GM21717 (cell line): ENCODE measurements around the gene TNFRSF1B.

Experiments
- ATAC-seq: cut with Tn5 transposase; IDR thresholded peaks from one replicate; pipeline ENCODE4 v1.9.1; 2021; ENCODE audit warnings: mild to moderate bottlenecking, moderate library complexity; ENCODE audit not compliant: unreplicated experiment

Gene TNFRSF1B

GRCh38 chr1:12188657-12189327 lies 22.0 kb downstream of the TNFRSF1B start:
- no peak for ATAC-seq

DNA sequence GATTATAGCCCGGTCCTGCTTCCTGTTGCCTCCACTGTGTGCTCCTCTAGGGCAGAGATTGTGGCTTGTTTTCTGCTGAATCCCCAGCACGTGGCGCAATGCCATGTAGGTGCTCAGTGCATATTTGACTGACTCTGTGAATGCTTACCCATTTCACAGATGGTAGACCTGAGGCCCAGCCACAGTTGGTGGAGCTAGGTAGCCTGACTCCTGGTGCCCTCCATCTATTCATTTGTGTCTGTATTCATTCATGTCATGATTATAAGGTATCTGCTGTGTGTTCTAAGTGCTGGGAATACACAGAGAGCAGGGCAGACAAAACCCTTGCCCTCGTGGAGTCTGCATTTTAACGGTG lies 22.5 kb downstream of the TNFRSF1B start:
- no peak for ATAC-seq

GRCh38 chr1:12191242-12192032 lies 24.6 kb downstream of the TNFRSF1B start:
- no peak for ATAC-seq

DNA sequence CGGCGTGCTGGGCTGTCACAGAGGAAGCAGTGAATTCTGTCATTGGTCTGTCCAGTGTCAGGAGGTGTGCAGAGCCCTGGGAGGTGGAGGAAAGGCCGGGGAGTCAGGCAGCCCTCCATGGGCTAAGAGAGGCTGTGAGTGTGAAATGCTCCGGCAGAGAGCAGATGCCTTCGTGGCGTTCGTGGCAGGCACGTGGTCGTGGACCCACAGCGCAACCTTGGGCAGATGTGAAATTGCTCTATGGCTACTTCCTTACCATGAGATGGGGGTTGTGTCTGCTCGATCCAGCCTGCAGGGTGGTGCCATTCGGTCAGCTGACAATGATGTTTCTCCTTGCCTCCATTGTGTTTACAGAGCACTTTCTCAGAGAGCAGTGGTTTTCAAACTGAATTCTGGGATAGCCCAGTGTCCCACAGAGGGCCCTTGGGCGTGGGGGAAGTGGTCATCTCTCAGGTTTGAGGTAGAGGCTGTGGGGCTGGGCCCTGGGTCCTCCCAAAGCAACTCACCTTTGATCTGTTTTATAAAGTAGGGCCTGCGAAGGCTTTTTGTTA lies 27.9 kb downstream of the TNFRSF1B start:
- ATAC-seq, result no peak

- ATAC-seq, result no peak
These were observed 28.6 kb downstream of the TNFRSF1B start for GRCh38 chr1:12195416-12195815.

- ATAC-seq, result no peak
These were observed 30.1 kb downstream of the TNFRSF1B start for GRCh38 chr1:12196641-12197482.

DNA sequence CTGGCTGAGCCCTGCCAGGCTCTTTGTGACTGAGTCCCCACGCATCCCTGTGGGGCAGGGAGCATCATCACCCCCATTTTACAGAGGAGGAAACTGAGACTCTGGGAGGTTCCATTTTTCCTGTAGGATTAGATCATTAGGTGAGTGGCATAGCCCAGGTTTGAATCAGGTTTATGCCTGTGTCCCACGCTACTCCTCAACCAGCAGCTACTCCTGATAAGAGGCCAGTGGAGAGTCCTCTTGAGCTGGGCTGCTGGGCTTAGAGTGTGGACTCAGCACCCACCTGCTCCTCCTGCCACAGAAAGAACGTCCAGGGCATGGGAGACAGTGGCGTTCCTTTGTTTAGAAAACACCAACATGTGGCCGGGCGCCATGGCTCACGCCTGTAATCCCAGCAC lies 30.7 kb downstream of the TNFRSF1B start:
- ATAC-seq, result no peak

GRCh38 chr1:12200208-12200607 lies 33.4 kb downstream of the TNFRSF1B start:
- no peak for ATAC-seq

DNA sequence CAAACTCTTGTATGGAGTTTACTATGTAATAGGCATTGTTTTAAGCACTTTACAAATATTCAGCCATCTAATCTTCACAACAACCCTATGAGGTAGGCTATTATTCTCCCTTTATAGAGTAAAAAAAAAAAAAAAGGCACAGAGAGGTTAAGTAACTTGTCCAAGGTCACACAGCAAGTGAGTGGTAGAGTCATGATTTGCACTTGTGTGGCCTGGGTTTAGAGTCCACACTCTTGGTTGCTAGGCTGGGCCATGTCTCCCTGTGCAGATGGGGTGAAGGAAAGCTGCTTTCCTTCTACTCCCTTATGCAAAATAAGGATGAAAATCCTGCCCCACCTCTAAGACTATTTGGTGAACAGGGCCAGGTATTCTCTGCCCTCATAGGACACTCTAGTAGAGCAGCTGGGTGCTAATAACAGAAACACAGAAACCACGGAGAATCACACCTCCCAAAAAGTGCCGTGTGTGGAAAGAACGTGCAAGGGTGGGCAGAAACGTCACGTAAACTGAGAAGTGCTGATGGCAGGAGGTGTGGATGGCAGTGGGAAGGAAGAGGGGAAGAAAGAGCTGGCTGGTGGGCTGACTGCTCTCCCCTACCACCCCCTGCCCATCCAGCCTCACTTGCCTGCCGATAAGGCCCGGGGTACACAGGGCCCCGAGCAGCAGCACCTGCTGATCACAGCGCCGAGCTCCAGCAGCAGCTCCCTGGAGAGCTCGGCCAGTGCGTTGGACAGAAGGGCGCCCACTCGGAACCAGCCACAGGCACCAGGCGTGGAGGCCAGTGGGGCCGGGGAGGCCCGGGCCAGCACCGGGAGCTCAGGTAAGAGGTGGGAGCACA lies 34.8 kb downstream of the TNFRSF1B start:
- no peak for ATAC-seq

DNA sequence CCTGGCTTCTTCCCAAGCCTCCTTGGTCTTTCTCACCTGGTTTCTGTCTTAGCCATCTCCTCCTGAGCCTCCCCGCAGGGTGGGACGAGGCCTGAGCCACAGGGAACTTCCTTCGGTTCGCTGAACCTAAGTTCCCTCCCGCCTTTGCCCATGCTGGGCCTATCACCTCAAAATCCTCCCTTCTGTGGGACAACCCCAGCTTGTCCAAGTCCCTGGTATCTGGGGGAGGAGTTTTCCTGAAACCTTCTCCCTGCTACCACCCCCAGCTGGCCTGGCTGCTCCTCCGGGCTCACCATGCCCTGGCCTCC lies 35.4 kb downstream of the TNFRSF1B start:
- no peak for ATAC-seq

DNA sequence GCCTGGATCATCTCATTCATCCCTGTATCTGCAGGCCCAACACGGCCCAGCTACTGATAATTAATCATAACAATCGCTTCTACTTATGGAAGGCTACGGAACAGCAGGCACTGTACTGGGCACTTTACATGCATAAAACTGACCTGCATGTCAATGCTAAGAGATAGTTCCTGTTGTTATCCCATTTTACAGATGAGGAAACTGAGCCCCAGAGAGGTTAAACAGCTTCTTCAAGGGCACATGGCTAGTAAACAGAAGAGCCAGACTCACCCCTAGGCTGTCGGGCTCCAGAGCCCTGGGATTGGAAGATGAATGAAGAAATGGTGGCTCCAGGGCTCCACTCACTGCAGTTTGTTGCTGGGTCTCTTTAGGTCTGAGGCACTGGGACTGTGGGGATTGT lies 35.8 kb downstream of the TNFRSF1B start:
- no peak for ATAC-seq

- ATAC-seq, result no peak
These were observed 36.6 kb downstream of the TNFRSF1B start for GRCh38 chr1:12203216-12204007.

DNA sequence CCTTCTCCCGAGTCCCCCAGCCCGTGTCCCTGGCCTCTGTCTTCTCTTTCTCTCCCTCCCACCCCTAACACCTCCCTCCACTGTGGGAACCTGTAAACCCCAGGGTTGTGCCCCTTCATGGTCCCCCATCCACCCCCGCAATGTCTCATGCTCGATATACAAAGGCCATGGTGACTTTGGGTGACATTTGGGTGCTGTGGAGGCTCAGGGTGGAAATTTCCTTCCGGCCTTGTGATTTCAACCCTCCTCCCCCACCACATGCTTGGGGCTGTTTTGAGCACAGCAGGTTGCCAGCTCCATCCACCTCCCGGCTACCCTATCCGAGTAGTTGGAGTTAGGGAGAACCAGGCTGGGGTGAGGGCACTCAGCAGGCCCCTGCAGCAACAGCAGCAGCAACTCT lies 37.3 kb downstream of the TNFRSF1B start:
- ATAC-seq, result no peak

GRCh38 chr1:12204754-12205658 lies 38.2 kb downstream of the TNFRSF1B start:
- no peak for ATAC-seq

- ATAC-seq, result no peak
These were observed 39.4 kb downstream of the TNFRSF1B start for GRCh38 chr1:12206238-12206637.

GRCh38 chr1:12206792-12207424 lies 40.1 kb downstream of the TNFRSF1B start:
- ATAC-seq, result no peak

DNA sequence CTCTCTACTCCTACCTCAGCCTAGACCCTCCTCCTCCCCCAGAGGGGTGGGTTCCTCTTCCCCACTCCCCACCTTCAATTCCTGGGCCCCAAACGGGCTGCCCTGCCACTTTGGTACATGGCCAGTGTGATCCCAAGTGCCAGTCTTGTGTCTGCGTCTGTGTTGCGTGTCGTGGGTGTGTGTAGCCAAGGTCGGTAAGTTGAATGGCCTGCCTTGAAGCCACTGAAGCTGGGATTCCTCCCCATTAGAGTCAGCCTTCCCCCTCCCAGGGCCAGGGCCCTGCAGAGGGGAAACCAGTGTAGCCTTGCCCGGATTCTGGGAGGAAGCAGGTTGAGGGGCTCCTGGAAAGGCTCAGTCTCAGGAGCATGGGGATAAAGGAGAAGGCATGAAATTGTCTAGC lies 41.5 kb downstream of the TNFRSF1B start:
- no peak for ATAC-seq

GRCh38 chr1:12208764-12209494 lies 42.1 kb downstream of the TNFRSF1B start:
- no peak for ATAC-seq
